ENCODE results near the gene BCAT1.
"Not testable (repeated sequence)": the region's sequence is repeated elsewhere in the genome, so short reads cannot be mapped to it uniquely, and the experiment has no call there.

BCAT1 gene

DNA sequence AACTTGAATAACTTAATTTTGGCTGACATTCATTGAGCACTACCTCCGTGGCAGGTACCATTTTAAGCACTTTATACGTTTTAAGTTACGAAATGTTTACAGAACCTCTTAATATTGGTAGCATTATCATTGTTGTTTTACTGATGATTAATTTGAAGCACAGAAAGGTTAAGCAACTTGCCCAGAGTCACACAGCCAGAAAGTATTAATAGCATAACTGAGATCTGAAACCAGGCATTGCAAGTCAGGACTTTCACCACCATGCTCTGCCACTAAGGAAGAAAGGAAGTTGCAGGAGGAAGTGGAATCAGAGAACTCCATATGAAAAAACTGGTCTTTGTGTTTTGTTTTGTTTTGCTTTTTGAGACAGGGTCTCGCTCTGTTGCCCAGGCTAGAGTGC, 28.2 kb upstream of the BCAT1 start:
- no peak overlapping the region for H3K27ac Mint-ChIP-seq
- H3K4me3 Mint-ChIP-seq = no peak overlapping the region
- peaks cover 3% of the 10 kb centered on the region for H3K27me3 Mint-ChIP-seq (ENCODE audit: low read depth)

DNA sequence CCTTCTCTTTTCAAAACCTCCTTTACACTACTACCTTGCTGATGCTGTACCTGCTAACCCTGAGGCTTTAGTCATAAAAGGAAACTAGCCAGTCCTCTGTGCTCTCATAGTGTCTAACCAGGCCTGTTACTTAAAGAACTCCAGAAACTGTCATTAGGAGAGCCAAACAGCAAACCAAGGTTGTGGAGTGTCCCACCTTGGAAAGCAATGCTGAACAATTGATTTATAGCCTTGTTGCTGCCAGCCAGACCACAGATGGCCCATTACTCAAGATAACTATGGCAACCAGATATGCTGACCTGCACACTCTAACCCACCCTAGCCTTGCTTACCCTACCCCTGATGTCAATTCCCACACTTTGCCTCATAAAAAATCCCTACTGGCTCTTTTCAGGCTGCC, 26.5 kb upstream of the BCAT1 start:
- H3K4me3 Mint-ChIP-seq = no peak overlapping the region
- H3K27me3 Mint-ChIP-seq (ENCODE audit: low read depth) = peaks cover 3% of the 10 kb centered on the region
- no peak overlapping the region for H3K27ac Mint-ChIP-seq
- no peaks in the 10 kb centered on the region for H3K9me3 Mint-ChIP-seq
- DNase-seq (ENCODE audit: low spot score) = no peak
- no peaks in the 10 kb centered on the region for H3K4me1 Mint-ChIP-seq (ENCODE audit: low read depth)
- no peaks in the 10 kb centered on the region for H3K36me3 Mint-ChIP-seq (ENCODE audit: low read depth)

More for the DNA sequence above, 28.2 kb upstream of the BCAT1 start:
- no peak for DNase-seq (ENCODE audit: low spot score)
- Mint-ChIP-seq H3K4me1 (ENCODE audit: low read depth) (no peaks in the 10 kb centered on the region), H3K9me3 (no peaks in the 10 kb centered on the region), H3K36me3 (ENCODE audit: low read depth) (no peaks in the 10 kb centered on the region)

DNA sequence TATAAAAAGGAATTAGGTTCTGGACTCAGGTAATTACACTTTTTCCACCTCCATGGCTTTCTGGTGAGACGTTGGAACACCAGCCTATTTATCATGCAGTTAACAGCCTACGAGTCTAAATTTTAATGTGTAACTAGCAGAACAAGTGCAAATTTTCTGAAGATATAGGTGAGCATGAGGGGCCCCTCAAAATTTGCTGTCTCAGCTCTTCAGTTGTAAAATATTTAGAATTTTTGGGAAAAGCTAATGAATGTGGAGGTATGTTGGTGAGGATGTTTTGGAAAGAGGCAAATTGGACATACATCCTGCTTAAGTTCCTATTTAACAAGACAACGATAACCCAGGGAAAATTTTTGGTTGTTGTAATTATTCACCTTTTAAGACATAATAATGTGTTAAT, 25.3 kb upstream of the BCAT1 start:
- peaks cover 3% of the 10 kb centered on the region for H3K27me3 Mint-ChIP-seq (ENCODE audit: low read depth)
- H3K9me3 Mint-ChIP-seq = no peaks in the 10 kb centered on the region
- H3K27ac Mint-ChIP-seq = no peak overlapping the region
- H3K36me3 Mint-ChIP-seq (ENCODE audit: low read depth) = no peaks in the 10 kb centered on the region
- no peak overlapping the region for H3K4me3 Mint-ChIP-seq
- no peak for DNase-seq (ENCODE audit: low spot score)
- H3K4me1 Mint-ChIP-seq (ENCODE audit: low read depth) = no peaks in the 10 kb centered on the region

DNA sequence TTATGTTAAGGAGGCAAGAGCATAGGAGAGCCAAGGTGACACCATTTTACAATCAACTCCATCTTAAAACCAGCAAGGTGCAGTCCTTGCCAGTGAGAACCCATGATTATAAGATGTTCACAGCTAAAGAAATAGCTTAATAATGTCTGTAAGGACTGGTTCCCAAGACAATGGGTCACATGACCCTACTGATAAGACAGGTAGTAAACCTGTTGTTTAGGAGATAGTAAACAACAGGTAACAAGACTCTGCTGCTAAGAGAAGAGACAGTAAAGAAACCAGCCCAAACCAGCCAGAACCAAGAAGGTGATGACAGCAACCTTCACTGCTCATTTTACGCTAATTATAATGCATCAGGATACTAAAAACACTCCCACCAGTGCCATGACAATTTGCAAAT, 23.2 kb upstream of the BCAT1 start:
- Mint-ChIP-seq H3K27ac (no peak overlapping the region), H3K4me3 (no peak overlapping the region), H3K27me3 (ENCODE audit: low read depth) (peaks cover 3% of the 10 kb centered on the region), H3K4me1 (ENCODE audit: low read depth) (no peaks in the 10 kb centered on the region), H3K36me3 (ENCODE audit: low read depth) (no peaks in the 10 kb centered on the region), H3K9me3 (no peaks in the 10 kb centered on the region)
- no peak for DNase-seq (ENCODE audit: low spot score)

DNA sequence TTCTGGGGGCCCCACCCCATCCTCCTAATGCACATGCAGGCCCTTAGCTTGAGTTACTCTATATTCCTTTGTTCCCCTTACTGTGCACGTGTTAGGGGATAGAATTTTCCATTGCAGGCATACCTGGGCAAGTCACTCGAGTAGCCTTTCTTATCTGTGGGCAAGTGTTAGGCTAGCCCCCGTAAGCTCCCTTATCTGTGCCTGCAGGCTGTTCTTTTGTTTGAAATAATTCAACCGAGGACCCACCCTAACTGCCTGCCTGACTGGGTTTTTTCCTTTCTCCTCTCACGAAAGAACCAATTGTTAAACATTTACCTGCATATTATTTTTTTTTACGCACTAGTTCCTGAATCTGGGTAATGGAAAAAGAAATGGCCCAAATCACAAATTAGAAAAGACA, 21.3 kb upstream of the BCAT1 start:
- no peaks in the 10 kb centered on the region for H3K36me3 Mint-ChIP-seq (ENCODE audit: low read depth)
- peaks cover 1% of the 10 kb centered on the region for H3K9me3 Mint-ChIP-seq
- H3K27me3 Mint-ChIP-seq (ENCODE audit: low read depth) = peaks cover 3% of the 10 kb centered on the region
- no peak overlapping the region for H3K4me3 Mint-ChIP-seq
- no peak overlapping the region for H3K27ac Mint-ChIP-seq
- H3K4me1 Mint-ChIP-seq (ENCODE audit: low read depth) = no peaks in the 10 kb centered on the region
- DNase-seq (ENCODE audit: low spot score) = no peak

DNA sequence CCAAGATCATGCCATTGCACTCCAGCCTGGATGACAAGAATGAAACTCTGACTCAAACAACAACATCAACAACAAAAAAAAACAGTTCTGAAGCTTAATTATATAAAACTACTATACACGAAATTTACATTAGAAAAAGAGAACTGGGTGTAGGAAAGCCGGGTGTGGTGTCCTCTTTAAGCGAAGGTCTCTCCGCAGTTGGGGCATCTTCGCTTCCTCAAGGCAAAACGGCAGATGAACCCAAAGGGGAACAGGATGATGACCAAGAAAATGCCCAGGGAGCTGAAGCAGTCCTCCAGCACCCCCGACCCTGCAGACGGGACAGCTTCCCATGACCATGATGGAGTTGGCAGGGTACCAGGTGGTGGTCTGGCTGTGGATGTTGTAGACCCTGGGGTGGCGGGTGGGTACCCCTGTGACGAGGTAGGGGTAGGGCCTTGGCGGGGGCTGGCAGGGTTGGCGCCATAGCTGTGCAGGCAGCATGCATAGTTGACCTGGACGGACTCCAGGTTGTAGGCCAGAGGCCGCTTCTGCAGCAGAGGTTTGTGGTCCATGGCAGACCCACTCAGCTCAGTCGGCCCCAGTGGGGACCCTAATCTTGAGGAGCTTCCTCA, 18.2 kb upstream of the BCAT1 start:
- Mint-ChIP-seq H3K27ac (no peak overlapping the region), H3K4me3 (no peak overlapping the region), H3K9me3 (peaks cover 4% of the 10 kb centered on the region), H3K36me3 (ENCODE audit: low read depth) (no peaks in the 10 kb centered on the region), H3K27me3 (ENCODE audit: low read depth) (no peaks in the 10 kb centered on the region), H3K4me1 (ENCODE audit: low read depth) (no peaks in the 10 kb centered on the region)
- no peak for DNase-seq (ENCODE audit: low spot score)

DNA sequence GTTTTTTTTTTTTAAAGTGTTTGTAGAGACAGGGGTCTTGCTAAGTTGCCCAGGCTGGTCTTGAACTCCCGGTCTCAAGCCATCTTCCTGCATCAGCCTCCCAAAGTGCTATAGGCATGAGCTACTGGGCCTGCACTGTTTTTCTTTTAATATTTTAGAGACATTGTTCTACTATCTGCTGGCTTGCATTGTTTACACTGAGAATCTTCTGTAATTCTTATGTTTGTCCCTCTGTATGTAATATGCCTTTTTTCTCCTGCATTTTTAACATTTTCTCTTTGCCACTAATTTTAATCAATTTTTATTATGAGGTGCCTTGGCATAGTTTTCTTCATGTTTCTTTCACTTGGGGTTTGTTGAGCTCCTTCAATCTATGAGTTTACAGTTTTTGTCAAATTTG, 15.4 kb upstream of the BCAT1 start:
- no peaks in the 10 kb centered on the region for H3K36me3 Mint-ChIP-seq (ENCODE audit: low read depth)

DNA sequence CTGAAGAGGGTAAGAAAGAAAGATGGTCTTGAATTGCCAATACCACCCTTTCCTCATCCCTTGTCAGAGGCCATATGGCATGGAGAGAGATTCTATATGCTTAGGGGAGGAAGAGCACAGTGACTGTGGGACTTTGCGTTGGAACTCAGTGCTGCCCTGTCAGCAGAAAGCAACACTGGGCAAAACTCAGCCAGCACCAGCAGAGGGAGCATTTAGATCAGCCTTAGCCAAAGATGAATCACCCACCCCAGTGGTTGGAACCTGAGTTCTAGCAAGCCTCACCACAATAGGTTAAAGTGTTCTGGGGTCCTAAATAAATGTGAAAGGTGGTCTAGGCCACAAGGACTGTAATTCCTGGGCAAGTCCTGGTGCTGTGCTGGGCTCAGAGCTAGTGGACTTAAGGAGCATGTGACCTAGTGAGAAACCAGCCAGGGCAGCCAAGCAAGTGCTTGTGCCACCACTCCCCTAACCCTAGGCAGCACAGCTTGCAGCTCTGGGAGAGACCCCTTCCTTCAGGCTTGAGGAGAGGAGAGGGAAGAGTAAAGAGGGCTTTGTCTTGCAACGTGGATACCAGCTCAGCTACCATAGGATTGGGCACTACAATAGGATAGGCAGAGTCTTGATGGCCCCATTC, 11.4 kb upstream of the BCAT1 start:
- peaks cover 1% of the 10 kb centered on the region for H3K4me1 Mint-ChIP-seq (ENCODE audit: low read depth)
- H3K4me3 Mint-ChIP-seq = no peak overlapping the region
- H3K27ac Mint-ChIP-seq = no peak overlapping the region
- no peaks in the 10 kb centered on the region for H3K36me3 Mint-ChIP-seq (ENCODE audit: low read depth)
- no peaks in the 10 kb centered on the region for H3K27me3 Mint-ChIP-seq (ENCODE audit: low read depth)
- peaks cover 4% of the 10 kb centered on the region for H3K9me3 Mint-ChIP-seq
- DNase-seq (ENCODE audit: low spot score) = peak; percentile 51

More for the DNA sequence above, 15.4 kb upstream of the BCAT1 start:
- no peak overlapping the region for H3K4me3 Mint-ChIP-seq
- no peaks in the 10 kb centered on the region for H3K27me3 Mint-ChIP-seq (ENCODE audit: low read depth)
- peaks cover 4% of the 10 kb centered on the region for H3K9me3 Mint-ChIP-seq
- no peak for DNase-seq (ENCODE audit: low spot score)
- peaks cover 1% of the 10 kb centered on the region for H3K4me1 Mint-ChIP-seq (ENCODE audit: low read depth)
- H3K27ac Mint-ChIP-seq = no peak overlapping the region

DNA sequence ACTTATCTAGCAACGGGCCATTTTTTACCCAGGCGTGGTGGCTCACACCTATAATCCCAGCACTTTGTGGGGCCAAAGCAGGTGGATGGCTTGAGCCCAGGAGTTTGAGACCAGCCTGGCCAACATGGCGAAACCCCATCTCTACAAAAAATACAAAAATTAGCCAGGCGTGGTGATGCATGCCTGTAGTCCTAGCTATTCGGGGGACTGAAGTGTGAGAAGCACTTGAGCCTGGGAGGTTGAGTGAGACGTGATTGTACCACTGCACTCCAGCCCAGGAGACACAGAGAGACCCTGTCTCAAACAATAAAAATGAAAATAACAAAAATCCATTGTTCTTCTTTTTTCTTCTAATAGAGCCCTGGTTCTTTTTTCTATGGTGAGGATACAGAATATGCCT, 7.5 kb upstream of the BCAT1 start:
- H3K27ac Mint-ChIP-seq; H3K36me3 Mint-ChIP-seq (ENCODE audit: low read depth); H3K4me3 Mint-ChIP-seq; H3K4me1 Mint-ChIP-seq (ENCODE audit: low read depth); H3K9me3 Mint-ChIP-seq; DNase-seq (ENCODE audit: low spot score): not testable (repeated sequence)
- H3K27me3 Mint-ChIP-seq (ENCODE audit: low read depth) = peaks cover 10% of the 10 kb centered on the region

DNA sequence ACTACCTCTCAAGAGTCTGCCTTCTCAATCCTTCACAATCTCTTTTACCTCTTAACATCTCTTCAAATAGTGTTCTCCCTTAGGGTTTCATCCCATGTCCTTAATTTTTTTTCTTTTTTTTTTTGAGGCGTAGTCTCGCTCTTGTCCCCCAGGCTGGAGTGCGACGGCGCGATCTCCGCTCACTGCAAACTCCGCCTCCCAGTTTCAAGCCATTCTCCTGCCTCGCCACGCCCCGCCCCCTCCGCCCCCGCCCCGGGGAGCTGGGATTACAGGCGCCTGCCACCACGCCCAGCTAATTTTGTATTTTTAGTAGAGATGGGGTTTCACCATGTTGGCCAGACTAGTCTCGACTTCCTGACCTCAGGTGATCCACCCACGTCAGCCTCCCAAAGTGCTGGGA, 7.0 kb upstream of the BCAT1 start:
- H3K27me3 Mint-ChIP-seq (ENCODE audit: low read depth) = peaks cover 11% of the 10 kb centered on the region
- H3K4me1 Mint-ChIP-seq (ENCODE audit: low read depth) = peaks cover 1% of the 10 kb centered on the region
- H3K27ac Mint-ChIP-seq = no peak overlapping the region
- H3K4me3 Mint-ChIP-seq = no peak overlapping the region
- no peak for DNase-seq (ENCODE audit: low spot score)
- no peaks in the 10 kb centered on the region for H3K36me3 Mint-ChIP-seq (ENCODE audit: low read depth)
- H3K9me3 Mint-ChIP-seq = no peaks in the 10 kb centered on the region

DNA sequence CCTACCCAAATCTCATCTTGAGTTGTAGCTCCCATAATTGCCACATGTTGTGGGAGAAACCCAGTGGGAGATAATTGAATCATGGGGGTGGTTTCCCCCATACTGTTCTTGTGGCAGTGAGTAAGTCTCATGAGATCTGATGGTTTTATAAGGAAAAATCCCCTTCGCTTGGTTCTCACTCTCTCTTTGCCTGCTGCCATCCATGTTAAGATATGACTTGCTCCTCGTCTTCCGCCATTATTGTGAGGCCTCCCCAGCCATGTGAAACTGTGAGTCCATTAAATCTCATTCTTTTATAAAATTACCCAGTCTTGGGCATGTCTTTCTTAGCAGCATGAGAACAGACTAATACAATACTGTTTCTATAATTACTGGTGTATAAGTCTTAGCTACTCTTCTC, 6.5 kb upstream of the BCAT1 start:
- DNase-seq (ENCODE audit: low spot score) = peak; percentile 62
- Mint-ChIP-seq H3K4me1 (ENCODE audit: low read depth) (peaks cover 3% of the 10 kb centered on the region), H3K27me3 (ENCODE audit: low read depth) (peaks cover 15% of the 10 kb centered on the region), H3K9me3 (no peaks in the 10 kb centered on the region), H3K4me3 (no peak overlapping the region), H3K36me3 (ENCODE audit: low read depth) (no peaks in the 10 kb centered on the region), H3K27ac (no peak overlapping the region)

DNA sequence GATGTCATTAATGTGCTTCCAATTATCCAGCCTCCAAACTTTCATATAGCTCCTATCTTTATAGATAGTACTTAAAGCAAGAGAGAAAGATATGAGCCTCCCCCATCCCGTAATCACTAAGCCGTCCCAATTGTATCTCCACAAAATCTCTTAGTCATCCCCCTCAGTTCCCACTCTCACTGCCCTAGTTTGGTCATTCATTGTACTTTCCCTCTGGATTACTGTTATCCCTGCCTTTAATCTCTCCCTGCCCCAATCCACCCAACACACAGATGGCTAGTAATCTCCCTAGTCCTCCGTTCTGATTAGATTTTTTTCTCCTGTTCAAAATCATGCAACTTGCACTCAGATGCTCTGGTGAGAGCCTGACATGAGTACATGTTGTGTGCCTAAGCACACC, 5.4 kb upstream of the BCAT1 start:
- no peak overlapping the region for H3K27ac Mint-ChIP-seq
- H3K27me3 Mint-ChIP-seq (ENCODE audit: low read depth) = peaks cover 23% of the 10 kb centered on the region
- peaks cover 8% of the 10 kb centered on the region for H3K4me1 Mint-ChIP-seq (ENCODE audit: low read depth)

DNA sequence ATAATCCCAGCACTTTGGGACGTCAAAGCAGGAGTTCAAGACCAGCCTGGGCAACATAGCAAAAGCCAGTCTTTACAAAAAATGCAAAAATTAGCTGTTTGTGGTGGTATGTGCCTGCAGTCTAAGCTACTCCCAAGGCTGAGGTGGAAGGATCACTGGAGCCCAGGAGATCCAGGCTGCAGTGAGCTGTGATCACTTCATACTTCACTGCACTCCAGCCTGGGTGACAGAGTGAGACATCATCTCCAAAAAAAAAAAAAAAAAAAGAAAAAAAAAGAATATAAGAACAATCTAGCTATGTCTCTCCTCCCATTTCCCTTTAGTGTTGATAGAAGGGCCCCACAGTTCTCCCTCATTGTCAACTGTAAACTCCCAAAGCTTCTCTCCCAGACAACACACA, 3.5 kb upstream of the BCAT1 start:
- peaks cover 26% of the 10 kb centered on the region for H3K4me1 Mint-ChIP-seq (ENCODE audit: low read depth)
- H3K27me3 Mint-ChIP-seq (ENCODE audit: low read depth) = peaks cover 42% of the 10 kb centered on the region
- DNase-seq (ENCODE audit: low spot score) = no peak
- H3K4me3 Mint-ChIP-seq = no peak overlapping the region
- H3K36me3 Mint-ChIP-seq (ENCODE audit: low read depth) = no peaks in the 10 kb centered on the region
- no peaks in the 10 kb centered on the region for H3K9me3 Mint-ChIP-seq
- no peak overlapping the region for H3K27ac Mint-ChIP-seq

More for the DNA sequence above, 5.4 kb upstream of the BCAT1 start:
- Mint-ChIP-seq H3K4me3 (no peak overlapping the region), H3K36me3 (ENCODE audit: low read depth) (no peaks in the 10 kb centered on the region), H3K9me3 (no peaks in the 10 kb centered on the region)
- DNase-seq (ENCODE audit: low spot score) = no peak

DNA sequence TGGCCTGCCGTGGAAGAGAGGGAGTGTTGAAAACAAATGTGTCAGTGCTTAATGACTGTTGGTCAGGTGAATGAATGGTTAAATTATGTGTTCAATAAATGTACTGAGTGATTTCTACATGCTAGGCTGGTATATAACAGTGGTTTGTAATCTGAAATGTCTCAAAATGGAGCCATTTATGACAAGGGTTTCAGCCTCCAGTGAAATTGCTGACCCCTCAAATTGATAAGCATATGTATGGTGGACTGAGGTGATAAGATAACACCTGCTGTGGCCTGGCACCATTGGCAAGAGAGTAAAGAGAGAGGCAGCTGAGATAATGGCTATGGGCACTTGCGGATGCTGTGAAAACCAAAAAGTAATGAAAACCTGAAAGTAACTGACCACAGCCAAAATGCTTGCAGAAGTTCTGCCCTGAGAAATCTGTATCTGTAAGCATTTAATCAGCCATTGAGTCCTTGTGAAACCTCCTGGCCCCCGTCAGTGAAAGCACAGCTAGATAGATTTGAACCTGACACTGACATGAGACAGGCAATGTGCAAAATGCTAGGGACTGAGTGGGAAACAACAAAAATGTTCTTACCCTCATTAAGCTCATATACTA, 1.4 kb upstream of the BCAT1 start:
- no peak overlapping the region for H3K4me3 Mint-ChIP-seq
- peaks cover 46% of the 10 kb centered on the region for H3K27me3 Mint-ChIP-seq (ENCODE audit: low read depth)

DNA sequence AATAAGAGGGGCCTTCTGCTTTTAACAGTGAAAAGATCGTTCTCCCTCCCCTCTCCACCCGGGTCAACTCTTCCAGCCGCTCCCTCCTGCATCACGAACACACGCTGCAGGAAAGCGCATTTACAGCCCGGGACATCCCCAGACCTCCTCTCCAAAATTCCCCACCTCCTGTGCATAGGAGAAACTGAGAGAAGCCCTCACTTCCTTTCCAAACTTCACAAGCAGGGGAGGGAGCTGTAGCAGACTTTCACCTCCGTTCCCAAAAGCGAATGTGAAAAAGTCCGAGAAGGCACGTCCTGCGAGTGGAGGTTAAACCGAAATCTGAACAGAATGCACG, 513 bp downstream of the BCAT1 start:
- H3K36me3 Mint-ChIP-seq (ENCODE audit: low read depth) = no peaks in the 10 kb centered on the region
- H3K4me3 Mint-ChIP-seq = peak overlapping the region; percentile 84
- peaks cover 34% of the 10 kb centered on the region for H3K4me1 Mint-ChIP-seq (ENCODE audit: low read depth)
- peak; percentile 57 for DNase-seq (ENCODE audit: low spot score)
- peaks cover 51% of the 10 kb centered on the region for H3K27me3 Mint-ChIP-seq (ENCODE audit: low read depth)
- no peaks in the 10 kb centered on the region for H3K9me3 Mint-ChIP-seq
- H3K27ac Mint-ChIP-seq = peak overlapping the region; percentile 56

More for the DNA sequence above, 1.4 kb upstream of the BCAT1 start:
- Mint-ChIP-seq H3K9me3 (no peaks in the 10 kb centered on the region), H3K4me1 (ENCODE audit: low read depth) (peaks cover 33% of the 10 kb centered on the region), H3K27ac (no peak overlapping the region), H3K36me3 (ENCODE audit: low read depth) (no peaks in the 10 kb centered on the region)
- DNase-seq (ENCODE audit: low spot score) = no peak
